PC-3 (cell line): ENCODE measurements around the gene ANKRD11. TPM values are rescaled to one million over a fixed set of nuclear protein-coding genes. Genes with fewer than 3 reads are reported as not detected.
"Not testable (repeated sequence)": the region's sequence is repeated elsewhere in the genome, so short reads cannot be mapped to it uniquely, and the experiment has no call there.

Experiments used
- ATAC-seq: fragments of 200-7000 bp; cut with Tn5 transposase; 2 replicates; pipeline ENCODE4 v1.9.1; 2020; ENCODE audit warnings: mild to moderate bottlenecking, moderate library complexity
- BruUV-seq: library from RNA; stranded (reverse); fragments of 400-500 nt; replicated peaks from 2 replicates; lab custom pipeline; 2021; lab: Mats Ljungman, UMichigan
- CTCF ChIA-PET: fragments of 300-600 bp; sonication (Branson Sonifier 250); formaldehyde crosslinking; loops from one replicate; lab custom pipeline; 2022; ENCODE audit warnings: antibody characterized with exemption; lab: Charles Lee
- POLR2A ChIA-PET: fragments of 300-600 bp; sonication (Branson Sonifier 250); formaldehyde crosslinking; loops from one replicate; lab custom pipeline; 2022; ENCODE audit warnings: antibody characterized with exemption; ENCODE audit not compliant: unreplicated experiment; lab: Charles Lee
- DNase-seq: peaks from one replicate; pipeline ENCODE4 v3.0.0-alpha.2; 2015
- H2AFZ ChIP-seq: fragments of 300-600 bp; sonication (generic); 2 replicates; pipeline ENCODE4 v1.6.0; 2016; ENCODE audit warnings: antibody characterized with exemption, low read length
- H3F3A ChIP-seq: fragments of 300-600 bp; sonication (generic); one replicate; pipeline ENCODE4 v1.6.0; 2017; ENCODE audit warnings: antibody characterized with exemption, low read length, control low read depth, mild to moderate bottlenecking; ENCODE audit not compliant: unreplicated experiment
- H3K27ac ChIP-seq: fragments of 300-600 bp; sonication (generic); 2 replicates; pipeline ENCODE4 v1.5.1; 2016; ENCODE audit warnings: mild to moderate bottlenecking, low read length
- H3K27me3 ChIP-seq: fragments of 300-600 bp; sonication (generic); 2 replicates; pipeline ENCODE4 v1.6.1; 2016; ENCODE audit warnings: low read length, mixed read lengths
- H3K36me3 ChIP-seq: fragments of 300-600 bp; sonication (generic); 2 replicates; pipeline ENCODE4 v1.6.1; 2016; ENCODE audit warnings: low read depth, mixed run types, low read length, mixed read lengths
- H3K4me1 ChIP-seq: fragments of 300-600 bp; sonication (generic); 2 replicates; pipeline ENCODE4 v1.5.1; 2016; ENCODE audit warnings: low read length; ENCODE audit not compliant: insufficient read depth
- H3K4me2 ChIP-seq: fragments of 300-600 bp; sonication (generic); 2 replicates; pipeline ENCODE4 v1.6.0; 2016; ENCODE audit warnings: low read length
- H3K4me3 ChIP-seq: fragments of 300-600 bp; sonication (generic); 2 replicates; pipeline ENCODE4 v1.5.1; 2016; ENCODE audit warnings: mild to moderate bottlenecking, low read length, mixed read lengths
- H3K79me2 ChIP-seq: fragments of 300-600 bp; sonication (generic); 2 replicates; pipeline ENCODE4 v1.6.1; 2017; ENCODE audit warnings: low read length, mixed read lengths
- H3K9ac ChIP-seq: fragments of 300-600 bp; sonication (generic); 2 replicates; pipeline ENCODE4 v1.6.0; 2016; ENCODE audit warnings: mild to moderate bottlenecking, low read length
- H3K9me2 ChIP-seq: fragments of 300-600 bp; sonication (generic); replicated peaks from 2 replicates; pipeline ENCODE4 v1.6.1; 2016; ENCODE audit warnings: mixed run types, low read length, mixed read lengths
- H3K9me3 ChIP-seq: fragments of 300-600 bp; sonication (generic); 2 replicates; pipeline ENCODE4 v1.6.1; 2016; ENCODE audit warnings: low read length, mixed read lengths
- H4K20me1 ChIP-seq: fragments of 300-600 bp; sonication (generic); 2 replicates; pipeline ENCODE4 v1.6.1; 2016; ENCODE audit warnings: low read length, mixed read lengths
- CTCF ChIP-seq: fragments of 300-600 bp; sonication (generic); conservative IDR thresholded peaks from 2 replicates; pipeline ENCODE4 v1.5.1; 2017; ENCODE audit warnings: antibody characterized with exemption, low read depth, mild to moderate bottlenecking, low read length
- EZH2 ChIP-seq: fragments of 300-600 bp; sonication (generic); IDR thresholded peaks from one replicate; pipeline ENCODE4 v1.6.1; 2017; ENCODE audit warnings: antibody characterized with exemption, mild to moderate bottlenecking, low read length; ENCODE audit not compliant: unreplicated experiment
- EZH2phosphoT487 ChIP-seq: fragments of 300-600 bp; sonication (generic); IDR thresholded peaks from 2 replicates; pipeline ENCODE4 v1.6.1; 2018; ENCODE audit warnings: mild to moderate bottlenecking, antibody characterized with exemption, low read length, borderline replicate concordance
- intact Hi-C: fragments of 100-400 bp; cut with micrococcal nuclease; formaldehyde crosslinking; loops from 2 replicates; pipeline ENCODE4 v1.9.0; 2023
- total RNA-seq: library from RNA; depleted of rRNA; stranded (reverse); fragments of >200 nt; gene quantifications from 2 replicates; pipeline ENCODE4 v1.2.3, GENCODE V29; 2014

Gene ANKRD11
- total RNA-seq, 1 experiment from 2014 or later: 65.0 TPM

DNA sequence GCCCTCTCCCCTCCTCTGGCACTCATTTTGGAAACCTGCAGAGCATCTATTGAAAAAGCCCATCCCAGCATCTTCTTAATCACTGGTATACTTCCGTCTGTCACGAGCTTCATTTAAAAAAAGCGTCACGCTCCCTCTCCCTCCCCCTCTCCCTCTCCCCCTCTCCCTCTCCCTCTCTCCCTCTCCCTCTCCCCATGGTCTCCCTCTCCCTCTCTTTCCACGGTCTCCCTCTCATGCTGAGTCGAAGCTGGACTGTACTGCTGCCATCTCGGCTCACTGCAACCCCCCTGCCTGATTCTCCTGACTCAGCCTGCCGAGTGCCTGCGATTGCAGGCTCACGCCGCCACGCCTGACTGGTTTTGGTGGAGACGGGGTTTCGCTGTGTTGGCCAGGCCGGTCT, 28.5 kb downstream of the ANKRD11 start:
- CTCF ChIA-PET, H3K4me2 ChIP-seq, H3K9me2 ChIP-seq, BruUV-seq, H3K4me1 ChIP-seq, intact Hi-C loops, H3K9ac ChIP-seq, POLR2A ChIA-PET, ATAC-seq, H3K27me3 ChIP-seq, H3K4me3 ChIP-seq, H2AFZ ChIP-seq, H3K9me3 ChIP-seq, H3F3A ChIP-seq, H3K27ac ChIP-seq, DNase-seq, H3K36me3 ChIP-seq: not testable (repeated sequence)
- peaks cover 82% of the 10 kb centered on the region for H3K79me2 ChIP-seq
- H4K20me1 ChIP-seq: peaks cover 40% of the 10 kb centered on the region

- no peaks in the 10 kb centered on the region for H3K9me3 ChIP-seq
- H3K4me2 ChIP-seq: no peak overlapping the region
- H3K9ac ChIP-seq: no peak overlapping the region
- H3K9me2 ChIP-seq: no peaks in the 10 kb centered on the region
- H3K4me1 ChIP-seq: no peaks in the 10 kb centered on the region
- H4K20me1 ChIP-seq: peaks cover 40% of the 10 kb centered on the region
- H3K36me3 ChIP-seq: no peaks in the 10 kb centered on the region
- peaks cover 82% of the 10 kb centered on the region for H3K79me2 ChIP-seq
- no peak overlapping the region for H3K27ac ChIP-seq
- H2AFZ ChIP-seq: no peak overlapping the region
- TF ChIP-seq EZH2phosphoT487: no peak
- TF ChIP-seq CTCF: no peak
- TF ChIP-seq EZH2: no peak
- intact Hi-C loops: no loop called here
- POLR2A ChIA-PET: no interaction called here
- no TSS peak for BruUV-seq
- H3K27me3 ChIP-seq: no peaks in the 10 kb centered on the region
- ATAC-seq (no peak), DNase-seq (no peak)
- CTCF ChIA-PET: no interaction called here
- H3K4me3 ChIP-seq: no peak overlapping the region
- no peaks in the 10 kb centered on the region for H3F3A ChIP-seq
Observed at GRCh38 chr16:89460556-89460955, 29.8 kb downstream of the ANKRD11 start.

- Histone ChIP-seq H3K9me2 (no peaks in the 10 kb centered on the region), H3K27me3 (no peaks in the 10 kb centered on the region), H3K4me1 (no peaks in the 10 kb centered on the region), H3K4me2 (no peak overlapping the region), H4K20me1 (peaks cover 39% of the 10 kb centered on the region), H2AFZ (no peak overlapping the region), H3K9me3 (no peaks in the 10 kb centered on the region), H3K36me3 (no peaks in the 10 kb centered on the region), H3F3A (no peaks in the 10 kb centered on the region), H3K4me3 (no peak overlapping the region), H3K27ac (no peak overlapping the region), H3K9ac (no peak overlapping the region), H3K79me2 (peaks cover 82% of the 10 kb centered on the region)
- ATAC-seq: no peak
- no TSS peak for BruUV-seq
- intact Hi-C loops: no loop called here
- ChIA-PET CTCF (no interaction called here), POLR2A (no interaction called here)
- no peak for TF ChIP-seq CTCF
- TF ChIP-seq EZH2phosphoT487: no peak
- TF ChIP-seq EZH2: no peak
- DNase-seq: no peak
Observed at GRCh38 chr16:89458967-89459366, 31.4 kb downstream of the ANKRD11 start.
